GM12878 (cell line): ENCODE measurements around the gene PARP2. TPM values are rescaled to one million over a fixed set of nuclear protein-coding genes. Genes with fewer than 3 reads are reported as not detected.
A peak's percentile ranks its signal among the peaks of the same experiment; 100 is the strongest.

ENCODE experiments used
- BCL3 ChIP-seq: IDR thresholded peaks from 2 replicates; pipeline ENCODE4 v1.6.1; 2011; ENCODE audit warnings: borderline replicate concordance, low read depth, mild to moderate bottlenecking, moderate library complexity, low read length; ENCODE audit not compliant: insufficient read depth, poor library complexity, severe bottlenecking
- BMI1 ChIP-seq: fragments of 450-650 bp; IDR thresholded peaks from 2 replicates; pipeline ENCODE4 v1.6.1; 2016; ENCODE audit warnings: mild to moderate bottlenecking, moderate library complexity, borderline replicate concordance
- CHD1 ChIP-seq: IDR thresholded peaks from 2 replicates; pipeline ENCODE4 v1.6.1; 2012; ENCODE audit warnings: low read depth, low read length, improper control_type of control experiment
- MEF2A ChIP-seq: IDR thresholded peaks from 2 replicates; pipeline ENCODE4 v1.6.1; 2011; ENCODE audit warnings: low read depth, mild to moderate bottlenecking, low read length, moderate library complexity; ENCODE audit not compliant: insufficient read depth
- MLLT1 ChIP-seq: fragments of 450-650 bp; IDR thresholded peaks from 2 replicates; pipeline ENCODE4 v1.6.1; 2016; ENCODE audit warnings: mild to moderate bottlenecking
- NFYA ChIP-seq: IDR thresholded peaks from 2 replicates; pipeline ENCODE4 v1.6.1; 2011; ENCODE audit warnings: low read depth, mild to moderate bottlenecking, low read length, improper control_type of control experiment, borderline replicate concordance
- NKRF ChIP-seq: fragments of 450-650 bp; conservative IDR thresholded peaks from 2 replicates; pipeline ENCODE4 v1.6.1; 2017; ENCODE audit warnings: mild to moderate bottlenecking, moderate library complexity
- NR2F1 ChIP-seq: fragments of 450-650 bp; conservative IDR thresholded peaks from 2 replicates; pipeline ENCODE4 v1.6.1; 2017; ENCODE audit warnings: mild to moderate bottlenecking
- NRF1 ChIP-seq: conservative IDR thresholded peaks from 2 replicates; pipeline ENCODE4 v1.6.1; 2011; ENCODE audit warnings: mild to moderate bottlenecking, low read depth, low read length, improper control_type of control experiment
- POLR2AphosphoS2 ChIP-seq: IDR thresholded peaks from 2 replicates; pipeline ENCODE4 v1.6.1; 2011; ENCODE audit warnings: low read depth, mild to moderate bottlenecking, low read length, improper control_type of control experiment, moderate library complexity
- YBX1 ChIP-seq: fragments of 450-650 bp; IDR thresholded peaks from 2 replicates; pipeline ENCODE4 v1.6.1; 2016; ENCODE audit warnings: antibody characterized with exemption
- ZNF207 ChIP-seq: fragments of 450-650 bp; IDR thresholded peaks from 2 replicates; pipeline ENCODE4 v1.6.1; 2014; ENCODE audit warnings: antibody characterized with exemption, mild to moderate bottlenecking, borderline replicate concordance
- ZNF622 ChIP-seq: fragments of 450-650 bp; IDR thresholded peaks from 2 replicates; pipeline ENCODE4 v1.6.1; 2017; ENCODE audit warnings: mild to moderate bottlenecking, inconsistent platforms
- polyA plus RNA-seq, 11 experiments: library from polyadenylated mRNA; depleted of rRNA in 4 of 11; unstranded in 6 of 11; stranded (reverse) in 5 of 11; fragments of >200 nt; fragmentation: Nextera tagmentation in 4 of 11; fragmentation: Illumina TruSeq in 1 of 11; extraction: Ambion mirVana in 4 of 11; extraction: Trizol in 1 of 11; gene quantifications; 1 replicate in 1 of 11; 2 replicates in 10 of 11; pipeline versions ENCODE4 v1.2.1 to v1.2.3, GENCODE V29; 2011 to 2016; ENCODE audit warnings: inconsistent platforms in 2 of 11, missing spikeins in 2 of 11, low read depth in 1 of 11
- total RNA-seq, 4 experiments: library from RNA; depleted of rRNA in 3 of 4; stranded (reverse); fragments of >200 nt in 3 of 4; fragmentation: Illumina TruSeq in 1 of 4; extraction: Trizol in 1 of 4; gene quantifications; 2 replicates each; pipeline versions ENCODE4 v1.2.1 to v1.2.3, GENCODE V29; 2013 to 2021
- TF ChIP-seq, protein P1 (sequence below): fragments of 150-350 bp; IDR thresholded peaks from 2 replicates; pipeline ENCODE4 v1.6.1; 2016; ENCODE audit warnings: low read depth, low read length
- TF ChIP-seq, protein P2 (sequence below): fragments of 450-650 bp; IDR thresholded peaks from 2 replicates; pipeline ENCODE4 v1.6.1; 2017; ENCODE audit warnings: mild to moderate bottlenecking, moderate library complexity

PARP2 gene
- total and polyA plus RNA-seq, 10 of the 15 experiments (the other 5 are each of a cell fraction or from before 2014, with no cell fraction given): 26.7 to 75.4 (median 42.3) TPM

DNA sequence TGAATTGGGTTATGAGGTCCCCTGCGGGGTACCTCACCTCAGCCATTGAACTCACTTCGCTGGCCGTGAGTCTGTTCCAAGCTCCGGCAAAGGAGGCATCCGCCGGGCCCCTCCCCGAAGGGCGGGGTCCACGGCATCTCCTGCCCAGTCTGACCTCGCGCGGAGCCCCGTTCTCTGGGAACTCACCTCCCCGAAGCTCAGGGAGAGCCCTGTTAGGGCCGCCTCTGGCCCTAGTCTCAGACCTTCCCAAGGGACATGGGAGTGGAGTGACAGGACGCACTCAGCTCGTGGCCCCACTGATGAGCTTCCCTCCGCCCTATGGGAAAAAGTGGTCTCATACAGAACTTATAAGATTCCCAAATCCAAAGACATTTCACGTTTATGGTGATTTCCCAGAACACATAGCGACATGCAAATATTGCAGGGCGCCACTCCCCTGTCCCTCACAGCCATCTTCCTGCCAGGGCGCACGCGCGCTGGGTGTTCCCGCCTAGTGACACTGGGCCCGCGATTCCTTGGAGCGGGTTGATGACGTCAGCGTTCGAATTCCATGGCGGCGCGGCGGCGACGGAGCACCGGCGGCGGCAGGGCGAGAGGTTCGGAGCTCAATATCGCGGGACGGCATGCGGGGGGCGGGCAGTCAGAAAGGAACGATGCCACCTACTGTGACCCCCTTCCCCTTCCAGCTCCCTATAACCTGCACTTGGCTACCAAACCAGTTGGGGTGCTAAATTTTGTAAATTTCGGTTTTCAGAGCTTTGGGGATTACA lies at the start of gene PARP2 (continued):
- TF ChIP-seq BCL3 (peak; percentile 77), ZNF622 (no peak), NKRF (peak; percentile 43; the same call in 1 of the 2 replicates), ZNF207 (peak; percentile 98), BMI1 (no peak), POLR2AphosphoS2 (peak; percentile 95; the same call in 1 of the 2 replicates), NR2F1 (peak; percentile 86), NRF1 (peak; percentile 65), CHD1 (no peak), NFYA (no peak), MLLT1 (no peak), YBX1 (no peak), MEF2A (no peak)
- TF ChIP-seq, protein P1, sequence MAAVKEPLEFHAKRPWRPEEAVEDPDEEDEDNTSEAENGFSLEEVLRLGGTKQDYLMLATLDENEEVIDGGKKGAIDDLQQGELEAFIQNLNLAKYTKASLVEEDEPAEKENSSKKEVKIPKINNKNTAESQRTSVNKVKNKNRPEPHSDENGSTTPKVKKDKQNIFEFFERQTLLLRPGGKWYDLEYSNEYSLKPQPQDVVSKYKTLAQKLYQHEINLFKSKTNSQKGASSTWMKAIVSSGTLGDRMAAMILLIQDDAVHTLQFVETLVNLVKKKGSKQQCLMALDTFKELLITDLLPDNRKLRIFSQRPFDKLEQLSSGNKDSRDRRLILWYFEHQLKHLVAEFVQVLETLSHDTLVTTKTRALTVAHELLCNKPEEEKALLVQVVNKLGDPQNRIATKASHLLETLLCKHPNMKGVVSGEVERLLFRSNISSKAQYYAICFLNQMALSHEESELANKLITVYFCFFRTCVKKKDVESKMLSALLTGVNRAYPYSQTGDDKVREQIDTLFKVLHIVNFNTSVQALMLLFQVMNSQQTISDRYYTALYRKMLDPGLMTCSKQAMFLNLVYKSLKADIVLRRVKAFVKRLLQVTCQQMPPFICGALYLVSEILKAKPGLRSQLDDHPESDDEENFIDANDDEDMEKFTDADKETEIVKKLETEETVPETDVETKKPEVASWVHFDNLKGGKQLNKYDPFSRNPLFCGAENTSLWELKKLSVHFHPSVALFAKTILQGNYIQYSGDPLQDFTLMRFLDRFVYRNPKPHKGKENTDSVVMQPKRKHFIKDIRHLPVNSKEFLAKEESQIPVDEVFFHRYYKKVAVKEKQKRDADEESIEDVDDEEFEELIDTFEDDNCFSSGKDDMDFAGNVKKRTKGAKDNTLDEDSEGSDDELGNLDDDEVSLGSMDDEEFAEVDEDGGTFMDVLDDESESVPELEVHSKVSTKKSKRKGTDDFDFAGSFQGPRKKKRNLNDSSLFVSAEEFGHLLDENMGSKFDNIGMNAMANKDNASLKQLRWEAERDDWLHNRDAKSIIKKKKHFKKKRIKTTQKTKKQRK: no peak
- TF ChIP-seq, protein P2, sequence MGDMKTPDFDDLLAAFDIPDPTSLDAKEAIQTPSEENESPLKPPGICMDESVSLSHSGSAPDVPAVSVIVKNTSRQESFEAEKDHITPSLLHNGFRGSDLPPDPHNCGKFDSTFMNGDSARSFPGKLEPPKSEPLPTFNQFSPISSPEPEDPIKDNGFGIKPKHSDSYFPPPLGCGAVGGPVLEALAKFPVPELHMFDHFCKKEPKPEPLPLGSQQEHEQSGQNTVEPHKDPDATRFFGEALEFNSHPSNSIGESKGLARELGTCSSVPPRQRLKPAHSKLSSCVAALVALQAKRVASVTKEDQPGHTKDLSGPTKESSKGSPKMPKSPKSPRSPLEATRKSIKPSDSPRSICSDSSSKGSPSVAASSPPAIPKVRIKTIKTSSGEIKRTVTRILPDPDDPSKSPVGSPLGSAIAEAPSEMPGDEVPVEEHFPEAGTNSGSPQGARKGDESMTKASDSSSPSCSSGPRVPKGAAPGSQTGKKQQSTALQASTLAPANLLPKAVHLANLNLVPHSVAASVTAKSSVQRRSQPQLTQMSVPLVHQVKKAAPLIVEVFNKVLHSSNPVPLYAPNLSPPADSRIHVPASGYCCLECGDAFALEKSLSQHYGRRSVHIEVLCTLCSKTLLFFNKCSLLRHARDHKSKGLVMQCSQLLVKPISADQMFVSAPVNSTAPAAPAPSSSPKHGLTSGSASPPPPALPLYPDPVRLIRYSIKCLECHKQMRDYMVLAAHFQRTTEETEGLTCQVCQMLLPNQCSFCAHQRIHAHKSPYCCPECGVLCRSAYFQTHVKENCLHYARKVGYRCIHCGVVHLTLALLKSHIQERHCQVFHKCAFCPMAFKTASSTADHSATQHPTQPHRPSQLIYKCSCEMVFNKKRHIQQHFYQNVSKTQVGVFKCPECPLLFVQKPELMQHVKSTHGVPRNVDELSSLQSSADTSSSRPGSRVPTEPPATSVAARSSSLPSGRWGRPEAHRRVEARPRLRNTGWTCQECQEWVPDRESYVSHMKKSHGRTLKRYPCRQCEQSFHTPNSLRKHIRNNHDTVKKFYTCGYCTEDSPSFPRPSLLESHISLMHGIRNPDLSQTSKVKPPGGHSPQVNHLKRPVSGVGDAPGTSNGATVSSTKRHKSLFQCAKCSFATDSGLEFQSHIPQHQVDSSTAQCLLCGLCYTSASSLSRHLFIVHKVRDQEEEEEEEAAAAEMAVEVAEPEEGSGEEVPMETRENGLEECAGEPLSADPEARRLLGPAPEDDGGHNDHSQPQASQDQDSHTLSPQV: no peak
